Endodermal cell (in vitro differentiated cells): ENCODE results near the gene BMPR2. TPM values are rescaled to one million over a fixed set of nuclear protein-coding genes. Genes with fewer than 3 reads are reported as not detected.

Source experiments
- DNase-seq: peaks from one replicate; pipeline ENCODE4 v3.0.0-alpha.2; 2017
- H3K27ac ChIP-seq: 2 replicates; pipeline ENCODE4 v1.5.1; 2013; ENCODE audit warnings: mild to moderate bottlenecking, low read depth, low read length, moderate library complexity
- H3K27me3 ChIP-seq: 2 replicates; pipeline ENCODE4 v1.6.1; 2013; ENCODE audit warnings: mild to moderate bottlenecking, low read length, moderate library complexity; ENCODE audit not compliant: insufficient read depth, control insufficient read depth, poor library complexity, severe bottlenecking
- H3K36me3 ChIP-seq: 2 replicates; pipeline ENCODE4 v1.7.0; 2013; ENCODE audit warnings: mild to moderate bottlenecking, low read length, moderate library complexity; ENCODE audit not compliant: control insufficient read depth, insufficient read depth
- H3K4me1 ChIP-seq: one replicate; pipeline ENCODE4 v1.7.0; 2013; ENCODE audit warnings: low read length; ENCODE audit not compliant: control insufficient read depth, insufficient read depth
- H3K4me3 ChIP-seq: 2 replicates; pipeline ENCODE4 v1.5.1; 2013; ENCODE audit warnings: mild to moderate bottlenecking, low read length, moderate library complexity
- H3K9ac ChIP-seq: 2 replicates; pipeline ENCODE4 v1.6.1; 2013; ENCODE audit warnings: mild to moderate bottlenecking, low read length, moderate library complexity; ENCODE audit not compliant: poor library complexity, severe bottlenecking; ENCODE audit errors: extremely low read depth
- H3K9me3 ChIP-seq: 2 replicates; pipeline ENCODE4 v1.6.1; 2013; ENCODE audit warnings: mild to moderate bottlenecking, low read length, moderate library complexity; ENCODE audit not compliant: control insufficient read depth
- H3K27ac Mint-ChIP-seq: 2 replicates; pipeline ENCODE4 v1.8.0; 2020; ENCODE audit warnings: mixed read lengths
- H3K27me3 Mint-ChIP-seq: 2 replicates; pipeline ENCODE4 v1.8.0; 2021; ENCODE audit warnings: mild to moderate bottlenecking, mixed read lengths; ENCODE audit not compliant: insufficient read depth
- H3K36me3 Mint-ChIP-seq: 2 replicates; pipeline ENCODE4 v1.8.0; 2020; ENCODE audit warnings: low read depth, mixed read lengths
- H3K4me1 Mint-ChIP-seq: 2 replicates; pipeline ENCODE4 v1.8.0; 2020; ENCODE audit warnings: mixed read lengths
- H3K4me3 Mint-ChIP-seq: 2 replicates; pipeline ENCODE4 v1.8.0; 2020; ENCODE audit warnings: mild to moderate bottlenecking, moderate library complexity, mixed read lengths
- H3K9me3 Mint-ChIP-seq: 2 replicates; pipeline ENCODE4 v1.8.0; 2020; ENCODE audit warnings: mild to moderate bottlenecking, mixed read lengths
- CTCF ChIP-seq: fragments of 200-600 bp; sonication (generic); conservative IDR thresholded peaks from 2 replicates; pipeline ENCODE4 v1.5.0; 2021; ENCODE audit warnings: antibody characterized with exemption, mild to moderate bottlenecking
- WGBS, 2 experiments: methylation state at CpG; one replicate each; pipeline versions ENCODE4 v1.1.5 to v1.1.7; 2013; ENCODE audit warnings: missing lambda C conversion rate in 2 of 2, mixed read lengths in 1 of 2; ENCODE audit not compliant: insufficient coverage in 1 of 2, insufficient read length in 1 of 2; 5-methylcytosine and 5-hydroxymethylcytosine counted together
- total RNA-seq, 2 donors: library from RNA; stranded (reverse); fragmentation: NEBNext Ultra II Directional in 1 of 2; extraction: Animal tissue kit (Norgen Biotek cat#: 25700) in 1 of 2; gene quantifications; 2 replicates in 1 of 2; 3 replicates in 1 of 2; pipeline ENCODE4 v1.2.1, GENCODE V29; 2021

BMPR2 gene
- total RNA-seq, 2 donors from 2014 or later: 42.2 to 56.3 TPM

- Mint-ChIP-seq H3K27ac (no peak overlapping the region), H3K9me3 (no peaks in the 10 kb centered on the region), H3K4me3 (no peak overlapping the region), H3K27me3 (no peaks in the 10 kb centered on the region), H3K36me3 (peaks cover 33% of the 10 kb centered on the region), H3K4me1 (peaks cover 2% of the 10 kb centered on the region)
- no peak for TF ChIP-seq CTCF
- no peaks in the 10 kb centered on the region for H3K27me3 ChIP-seq
- peaks cover 73% of the 10 kb centered on the region for H3K36me3 ChIP-seq
- WGBS, 2 experiments: 93 to 96% methylated on average over 2 to 8 of the region's 8 CpGs
- H3K27ac ChIP-seq: no peak overlapping the region
- H3K9me3 ChIP-seq: no peaks in the 10 kb centered on the region
- H3K4me3 ChIP-seq: no peak overlapping the region
- no peaks in the 10 kb centered on the region for H3K4me1 ChIP-seq
- H3K9ac ChIP-seq: no peak overlapping the region
- DNase-seq: no peak
Measured at GRCh38 chr2:202486351-202486750, 110.2 kb downstream of the BMPR2 start.

- H3K27me3 Mint-ChIP-seq: no peaks in the 10 kb centered on the region
- H3K27me3 ChIP-seq: no peaks in the 10 kb centered on the region
- no peak overlapping the region for H3K4me3 ChIP-seq
- H3K4me1 ChIP-seq: peaks cover under 1% of the 10 kb centered on the region
- H3K27ac Mint-ChIP-seq: no peak overlapping the region
- H3K4me3 Mint-ChIP-seq: no peak overlapping the region
- H3K9me3 ChIP-seq: no peaks in the 10 kb centered on the region
- 95% methylated on average over 3 of the region's 3 CpGs; no CpG with 5 or more reads in 1 of the 2 experiments for WGBS, 2 experiments
- no peaks in the 10 kb centered on the region for H3K9me3 Mint-ChIP-seq
- peaks cover 62% of the 10 kb centered on the region for H3K36me3 ChIP-seq
- H3K9ac ChIP-seq: no peak overlapping the region
- peaks cover 20% of the 10 kb centered on the region for H3K36me3 Mint-ChIP-seq
- no peak overlapping the region for H3K27ac ChIP-seq
- no peak for TF ChIP-seq CTCF
- H3K4me1 Mint-ChIP-seq: peaks cover 4% of the 10 kb centered on the region
- DNase-seq: no peak
Measured at GRCh38 chr2:202488671-202489070, 112.5 kb downstream of the BMPR2 start.

GRCh38 chr2:202490479-202490878 lies 114.4 kb downstream of the BMPR2 start:
- H3K36me3 ChIP-seq: peaks cover 72% of the 10 kb centered on the region
- no peak overlapping the region for H3K9ac ChIP-seq
- Mint-ChIP-seq H3K27me3 (no peaks in the 10 kb centered on the region), H3K4me3 (no peak overlapping the region), H3K9me3 (no peaks in the 10 kb centered on the region), H3K4me1 (peaks cover 19% of the 10 kb centered on the region), H3K36me3 (peaks cover 23% of the 10 kb centered on the region), H3K27ac (peak overlapping the region; percentile 61)
- peaks cover 8% of the 10 kb centered on the region for H3K4me1 ChIP-seq
- no peak for TF ChIP-seq CTCF
- H3K4me3 ChIP-seq: no peak overlapping the region
- DNase-seq: no peak
- H3K27ac ChIP-seq: no peak overlapping the region
- no peaks in the 10 kb centered on the region for H3K27me3 ChIP-seq
- H3K9me3 ChIP-seq: no peaks in the 10 kb centered on the region
